ENCODE measurements around the gene GRAP2.

GRAP2 gene

GRCh38 chr22:40018051-40018450 is 117.2 kb downstream of the GRAP2 start:
- no peaks in the 10 kb centered on the region for H4K20me1 ChIP-seq (ENCODE audit: control insufficient read depth, insufficient read depth, low read depth, low read length)
- TF ChIP-seq EZH2phosphoT487 (IDR thresholded peaks at IDR 0.05; ENCODE audit: borderline replicate concordance, low read length) (no peak), CTCF (IDR thresholded peaks at IDR 0.05; ENCODE audit: low read depth, low read length, poor library complexity, severe bottlenecking) (no peak)
- no peak overlapping the region for H3K4me3 ChIP-seq (ENCODE audit: low read length)
- no peaks in the 10 kb centered on the region for H3F3A ChIP-seq (ENCODE audit: control insufficient read depth, insufficient read depth)
- no peaks in the 10 kb centered on the region for H3K36me3 ChIP-seq (ENCODE audit: control insufficient read depth, low read length)
- no peaks in the 10 kb centered on the region for H3K4me1 ChIP-seq (ENCODE audit: control insufficient read depth, low read length)
- H3K27me3 ChIP-seq (ENCODE audit: control insufficient read depth, low read length), result peaks cover 25% of the 10 kb centered on the region
- no peak overlapping the region for H3K27ac ChIP-seq (ENCODE audit: low read depth, low read length)
- no peaks in the 10 kb centered on the region for H3K9me3 ChIP-seq (ENCODE audit: control insufficient read depth, insufficient read depth, low read length)
- no peaks in the 10 kb centered on the region for H3K79me2 ChIP-seq (ENCODE audit: control insufficient read depth, low read length)
- H3K4me2 ChIP-seq (ENCODE audit: low read length), result no peak overlapping the region
- no peaks in the 10 kb centered on the region for H3K9me2 ChIP-seq (replicated peaks; ENCODE audit: control insufficient read depth, low read length)

- Histone ChIP-seq H3K4me2 (ENCODE audit: low read length) (no peak overlapping the region), H3K4me1 (ENCODE audit: control insufficient read depth, low read length) (peaks cover 2% of the 10 kb centered on the region), H3K9me3 (ENCODE audit: control insufficient read depth, insufficient read depth, low read length) (no peaks in the 10 kb centered on the region), H3K27me3 (ENCODE audit: control insufficient read depth, low read length) (peaks cover 24% of the 10 kb centered on the region), H3K9me2 (replicated peaks; ENCODE audit: control insufficient read depth, low read length) (no peaks in the 10 kb centered on the region), H4K20me1 (ENCODE audit: control insufficient read depth, insufficient read depth, low read depth, low read length) (no peaks in the 10 kb centered on the region), H3K27ac (ENCODE audit: low read depth, low read length) (no peak overlapping the region), H3K4me3 (ENCODE audit: low read length) (no peak overlapping the region), H3F3A (ENCODE audit: control insufficient read depth, insufficient read depth) (no peaks in the 10 kb centered on the region), H3K79me2 (ENCODE audit: control insufficient read depth, low read length) (no peaks in the 10 kb centered on the region), H3K36me3 (ENCODE audit: control insufficient read depth, low read length) (no peaks in the 10 kb centered on the region)
- no peak for TF ChIP-seq CTCF (IDR thresholded peaks at IDR 0.05; ENCODE audit: low read depth, low read length, poor library complexity, severe bottlenecking)
- TF ChIP-seq EZH2phosphoT487 (IDR thresholded peaks at IDR 0.05; ENCODE audit: borderline replicate concordance, low read length), result no peak
Observed at GRCh38 chr22:40019100-40019499, 118.2 kb downstream of the GRAP2 start.

GRCh38 chr22:40020956-40021355 is 120.1 kb downstream of the GRAP2 start:
- Histone ChIP-seq H4K20me1 (ENCODE audit: control insufficient read depth, insufficient read depth, low read depth, low read length) (no peaks in the 10 kb centered on the region; the same call in 1 of the 2 replicates), H3K4me1 (ENCODE audit: control insufficient read depth, low read length) (peaks cover 12% of the 10 kb centered on the region), H3K79me2 (ENCODE audit: control insufficient read depth, low read length) (no peaks in the 10 kb centered on the region), H3K9me3 (ENCODE audit: control insufficient read depth, insufficient read depth, low read length) (no peaks in the 10 kb centered on the region), H3K9me2 (replicated peaks; ENCODE audit: control insufficient read depth, low read length) (no peaks in the 10 kb centered on the region), H3K27ac (ENCODE audit: low read depth, low read length) (no peak overlapping the region), H3K4me3 (ENCODE audit: low read length) (no peak overlapping the region), H3K4me2 (ENCODE audit: low read length) (no peak overlapping the region), H3F3A (ENCODE audit: control insufficient read depth, insufficient read depth) (no peaks in the 10 kb centered on the region), H3K36me3 (ENCODE audit: control insufficient read depth, low read length) (no peaks in the 10 kb centered on the region), H3K27me3 (ENCODE audit: control insufficient read depth, low read length) (peaks cover 20% of the 10 kb centered on the region)
- TF ChIP-seq CTCF (IDR thresholded peaks at IDR 0.05; ENCODE audit: low read depth, low read length, poor library complexity, severe bottlenecking) (no peak), EZH2phosphoT487 (IDR thresholded peaks at IDR 0.05; ENCODE audit: borderline replicate concordance, low read length) (no peak)
